Measurements from ENCODE around the gene FBLN2.

FBLN2 gene

DNA sequence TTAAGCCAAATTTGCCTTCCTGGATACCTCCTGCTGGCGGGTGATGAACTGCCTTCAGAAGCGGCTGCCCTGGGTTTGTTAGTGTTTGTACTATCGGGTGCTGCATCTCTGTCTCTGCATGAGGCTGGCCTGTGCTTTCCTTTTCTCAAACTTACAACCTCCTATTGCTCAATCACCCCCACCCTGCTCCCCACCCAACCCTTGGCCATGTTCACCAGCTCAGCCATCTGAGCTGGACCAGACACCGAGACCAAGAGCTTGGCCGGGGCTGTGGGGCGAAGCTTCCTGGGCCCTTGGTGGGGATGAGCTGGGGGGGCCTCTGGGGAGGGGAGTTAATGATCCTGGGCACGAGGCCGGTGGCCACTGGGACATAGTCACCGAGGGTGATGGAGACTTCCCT, 16.8 kb upstream of the FBLN2 start:
- TF ChIP-seq ZNF274 (IDR thresholded peaks at IDR 0.05; ENCODE audit: low read depth, low read length), result no peak
- no peak overlapping the region for H3K4me3 ChIP-seq (ENCODE audit: low read length)

GRCh38 chr3:13532631-13533030, 16.3 kb upstream of the FBLN2 start:
- no peak for TF ChIP-seq ZNF274 (IDR thresholded peaks at IDR 0.05; ENCODE audit: low read depth, low read length)
- no peak overlapping the region for H3K4me3 ChIP-seq (ENCODE audit: low read length)

GRCh38 chr3:13533885-13534301, 15.0 kb upstream of the FBLN2 start:
- TF ChIP-seq ZNF274 (IDR thresholded peaks at IDR 0.05; ENCODE audit: low read depth, low read length), result no peak
- no peak overlapping the region for H3K4me3 ChIP-seq (ENCODE audit: low read length)

GRCh38 chr3:13535526-13535875, 13.4 kb upstream of the FBLN2 start:
- H3K4me3 ChIP-seq (ENCODE audit: low read length), result no peak overlapping the region

GRCh38 chr3:13535905-13536304, 13.0 kb upstream of the FBLN2 start:
- no peak for TF ChIP-seq ZNF274 (IDR thresholded peaks at IDR 0.05; ENCODE audit: low read depth, low read length)

More at GRCh38 chr3:13535526-13535875, 13.4 kb upstream of the FBLN2 start:
- TF ChIP-seq ZNF274 (IDR thresholded peaks at IDR 0.05; ENCODE audit: low read depth, low read length), result no peak

GRCh38 chr3:13536432-13536831, 12.5 kb upstream of the FBLN2 start:
- TF ChIP-seq ZNF274 (IDR thresholded peaks at IDR 0.05; ENCODE audit: low read depth, low read length), result no peak

More at GRCh38 chr3:13535905-13536304, 13.0 kb upstream of the FBLN2 start:
- H3K4me3 ChIP-seq (ENCODE audit: low read length), result no peak overlapping the region

DNA sequence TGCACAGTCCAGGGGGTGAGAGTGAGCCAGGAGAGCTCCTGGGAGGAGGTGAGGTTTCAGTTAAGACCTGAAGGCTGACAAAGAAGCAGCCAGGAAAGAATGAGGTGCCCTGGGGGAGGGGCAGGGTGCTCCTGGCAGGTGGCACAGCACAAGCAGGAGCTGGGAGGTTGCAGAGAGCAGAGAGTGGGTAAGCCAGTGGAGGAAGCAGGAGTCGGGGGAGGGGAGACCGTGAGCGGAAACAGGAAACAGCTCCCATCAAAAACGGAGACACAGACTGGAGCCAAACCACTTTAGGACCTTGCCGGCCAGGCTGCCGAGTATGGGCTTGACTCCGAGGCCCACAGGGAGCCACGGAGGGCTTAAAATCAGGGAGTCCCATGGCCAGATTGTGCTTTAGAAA, 12.1 kb upstream of the FBLN2 start:
- no peak overlapping the region for H3K4me3 ChIP-seq (ENCODE audit: low read length)
- TF ChIP-seq ZNF274 (IDR thresholded peaks at IDR 0.05; ENCODE audit: low read depth, low read length), result no peak

More at GRCh38 chr3:13536432-13536831, 12.5 kb upstream of the FBLN2 start:
- no peak overlapping the region for H3K4me3 ChIP-seq (ENCODE audit: low read length)

DNA sequence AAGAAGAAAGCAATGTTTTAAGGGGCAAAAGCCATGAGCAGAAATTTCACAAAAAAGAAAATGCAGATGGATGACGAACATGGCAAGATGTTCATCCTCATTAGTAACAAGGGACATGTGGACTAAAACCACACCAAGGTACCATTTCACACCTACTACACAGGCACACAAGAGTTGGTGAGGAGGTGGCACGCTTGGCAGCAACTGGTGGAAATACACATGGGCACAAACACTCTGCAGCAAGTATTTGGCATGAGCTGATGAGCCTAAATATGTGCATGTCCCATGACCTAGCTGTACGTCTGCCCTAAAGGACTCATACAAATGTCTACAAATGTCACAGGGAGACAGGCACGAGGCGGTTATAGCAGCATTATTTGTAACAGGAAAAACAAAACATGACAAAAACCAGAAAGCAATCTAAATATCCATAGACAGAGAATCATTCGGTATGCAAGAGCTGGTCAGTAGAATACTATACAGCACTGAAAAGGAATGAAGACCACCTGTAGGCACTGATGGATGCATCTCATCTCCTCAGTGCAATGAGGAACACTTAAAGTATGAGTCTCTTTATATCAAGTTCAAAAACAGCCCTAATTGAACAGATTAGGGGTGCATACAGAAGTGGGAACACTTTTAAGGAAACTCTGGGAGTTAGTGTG, 11.5 kb upstream of the FBLN2 start:
- H3K4me3 ChIP-seq (ENCODE audit: low read length), result no peak overlapping the region
- TF ChIP-seq ZNF274 (IDR thresholded peaks at IDR 0.05; ENCODE audit: low read depth, low read length), result no peak

DNA sequence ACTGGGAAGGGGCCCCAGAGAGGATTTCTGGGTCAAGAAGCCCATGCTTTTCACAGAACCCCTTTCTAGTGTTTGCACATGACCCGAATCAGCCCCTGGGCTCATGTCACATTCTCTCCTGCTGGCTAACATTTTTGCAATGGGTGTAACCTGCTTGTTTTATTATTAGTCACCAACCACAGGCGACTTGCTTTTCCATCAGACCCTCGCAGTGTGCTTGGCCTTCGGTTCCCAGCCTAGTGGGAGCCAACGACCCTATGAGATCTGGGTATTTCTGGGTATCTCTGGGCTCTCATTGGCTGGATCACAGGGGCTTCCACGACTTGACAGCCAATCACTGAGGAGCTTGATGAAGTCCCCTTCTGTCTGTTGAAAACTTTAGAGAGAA, 11.0 kb upstream of the FBLN2 start:
- no peak overlapping the region for H3K4me3 ChIP-seq (ENCODE audit: low read length)
- TF ChIP-seq ZNF274 (IDR thresholded peaks at IDR 0.05; ENCODE audit: low read depth, low read length), result no peak

DNA sequence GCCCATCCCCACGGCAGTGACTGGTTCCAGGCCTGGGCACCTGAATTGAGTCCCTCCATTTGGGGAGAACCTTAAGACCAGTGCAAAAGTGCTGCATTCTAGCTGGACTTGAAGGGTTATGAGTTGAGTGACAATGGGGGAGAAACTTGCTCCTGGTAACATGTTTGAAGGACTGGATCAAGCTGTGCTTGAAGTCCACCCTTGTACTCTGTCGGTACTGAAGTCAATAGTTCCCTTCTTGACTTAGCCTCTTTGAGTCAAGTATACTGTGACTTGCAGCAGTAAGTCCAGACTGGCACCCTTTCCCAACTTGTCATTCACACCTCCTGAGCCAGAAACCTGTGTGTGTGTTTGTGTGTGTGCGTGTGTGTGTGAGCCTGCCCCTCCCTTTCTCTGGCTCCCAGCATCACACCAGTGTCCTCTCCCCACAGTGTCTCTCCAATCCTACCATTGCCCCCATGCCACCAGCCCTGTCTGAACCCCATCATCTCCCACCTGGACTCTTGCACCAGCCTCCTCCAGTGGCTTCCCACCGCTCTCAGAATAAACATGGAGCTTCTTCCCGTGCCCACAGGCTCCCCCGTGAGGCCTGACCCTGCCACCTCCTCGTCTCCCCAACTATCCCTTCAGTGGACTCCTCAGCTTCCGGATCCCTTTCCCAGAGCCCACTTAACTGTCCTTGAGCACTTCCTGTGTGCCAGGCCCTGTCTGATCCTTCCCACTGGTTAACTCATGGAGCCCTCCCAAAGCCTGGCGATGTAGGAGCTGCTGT, 10.2 kb upstream of the FBLN2 start:
- TF ChIP-seq ZNF274 (IDR thresholded peaks at IDR 0.05; ENCODE audit: low read depth, low read length), result no peak
- H3K4me3 ChIP-seq (ENCODE audit: low read length), result no peak overlapping the region

DNA sequence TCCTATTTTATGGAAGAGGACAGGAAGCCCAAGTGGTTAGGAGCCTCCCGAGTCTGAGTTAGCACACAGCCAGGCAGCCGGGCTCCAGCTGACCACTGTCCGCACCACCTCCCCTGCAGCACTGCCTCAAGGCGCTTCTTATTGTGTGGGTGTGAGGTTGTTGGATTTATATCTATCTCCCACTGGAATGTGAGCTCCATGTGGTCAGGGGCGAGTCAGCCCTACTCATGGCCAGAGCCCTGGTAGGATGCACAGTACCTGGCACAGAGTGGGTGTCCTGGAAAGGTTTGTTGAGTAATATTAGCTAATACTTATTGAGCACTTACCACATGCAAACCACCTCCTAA, 9.7 kb upstream of the FBLN2 start:
- no peak overlapping the region for H3K4me3 ChIP-seq (ENCODE audit: low read length)
- TF ChIP-seq ZNF274 (IDR thresholded peaks at IDR 0.05; ENCODE audit: low read depth, low read length), result no peak

DNA sequence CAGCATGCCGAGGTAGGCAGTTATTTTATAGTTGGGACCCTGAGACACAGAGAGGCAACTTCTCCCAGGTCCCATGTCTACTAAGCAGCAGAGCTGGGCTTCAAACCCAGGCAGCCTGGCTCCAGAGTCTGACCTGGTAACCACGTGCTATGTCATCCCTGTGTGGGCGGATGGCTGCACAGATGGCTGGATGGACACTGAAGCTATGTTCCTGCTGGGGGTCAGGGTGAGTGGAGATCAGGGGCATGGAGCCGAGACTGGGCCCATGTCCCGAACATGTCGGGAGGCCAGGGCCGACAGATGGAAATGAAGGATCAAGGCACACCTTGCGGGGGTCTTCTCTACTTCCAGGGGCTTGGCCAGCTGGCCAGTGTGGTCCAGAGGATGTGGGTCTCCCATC, 9.3 kb upstream of the FBLN2 start:
- H3K4me3 ChIP-seq (ENCODE audit: low read length), result no peak overlapping the region
- no peak for TF ChIP-seq ZNF274 (IDR thresholded peaks at IDR 0.05; ENCODE audit: low read depth, low read length)

GRCh38 chr3:13540297-13540995, 8.5 kb upstream of the FBLN2 start:
- no peak for TF ChIP-seq ZNF274 (IDR thresholded peaks at IDR 0.05; ENCODE audit: low read depth, low read length)
- no peak overlapping the region for H3K4me3 ChIP-seq (ENCODE audit: low read length)

GRCh38 chr3:13541691-13542090, 7.2 kb upstream of the FBLN2 start:
- no peak for TF ChIP-seq ZNF274 (IDR thresholded peaks at IDR 0.05; ENCODE audit: low read depth, low read length)
- H3K4me3 ChIP-seq (ENCODE audit: low read length), result no peak overlapping the region

DNA sequence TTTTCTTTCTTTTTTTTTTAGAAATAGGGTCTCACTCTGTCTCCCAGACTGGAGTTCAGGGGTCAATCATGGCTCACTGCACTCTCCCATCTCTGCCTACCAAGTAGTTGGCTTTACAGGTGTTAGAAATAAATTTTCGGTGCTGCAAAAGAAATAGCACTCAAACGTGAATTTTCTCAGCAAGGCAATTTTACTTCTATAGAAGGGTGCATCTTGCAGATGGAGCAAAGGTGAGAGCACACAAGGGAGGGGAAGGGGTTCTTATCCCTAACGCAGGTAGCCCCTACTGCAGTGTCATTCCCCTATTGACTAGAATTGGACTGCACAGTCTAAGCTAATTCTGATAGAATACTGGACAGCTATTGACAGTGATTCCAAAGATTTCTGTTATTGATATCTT, 6.8 kb upstream of the FBLN2 start:
- H3K4me3 ChIP-seq (ENCODE audit: low read length), result no peak overlapping the region
- no peak for TF ChIP-seq ZNF274 (IDR thresholded peaks at IDR 0.05; ENCODE audit: low read depth, low read length)
